Right atrium auricular region (tissue), 2 donors: ENCODE data around the gene MLXIP. TPM values are rescaled to one million over a fixed set of nuclear protein-coding genes. Genes with fewer than 3 reads are reported as not detected.
"Not testable (repeated sequence)": the region's sequence is repeated elsewhere in the genome, so short reads cannot be mapped to it uniquely, and the experiment has no call there.

Source experiments
- DNase-seq: peaks from one replicate; pipeline ENCODE4 v3.0.0-alpha.2; 2019; ENCODE audit warnings: low spot score
- H3K27ac ChIP-seq, 2 donors: fragments of 200-600 bp; sonication (generic); 1 replicate in 1 of 2; 2 replicates in 1 of 2; pipeline ENCODE4 v1.5.1; 2016 to 2019
- H3K27me3 ChIP-seq, 2 donors: fragments of 200-600 bp; sonication (generic); one replicate each; pipeline versions ENCODE4 v1.5.1 to v1.6.0; 2017 to 2019
- H3K36me3 ChIP-seq: fragments of 200-600 bp; sonication (generic); one replicate; pipeline ENCODE4 v1.5.1; 2016
- H3K4me1 ChIP-seq, 2 donors: fragments of 200-600 bp; sonication (generic); one replicate each; pipeline versions ENCODE4 v1.5.1 to v1.6.0; 2017 to 2019
- H3K4me3 ChIP-seq, 2 donors: fragments of 200-600 bp; sonication (generic); 1 replicate in 1 of 2; 2 replicates in 1 of 2; pipeline ENCODE4 v1.5.1; 2017 to 2019; ENCODE audit warnings: mild to moderate bottlenecking in 1 of 2, moderate library complexity in 1 of 2
- H3K9me3 ChIP-seq, 2 donors: fragments of 200-600 bp; sonication (generic); one replicate each; pipeline ENCODE4 v1.5.1; 2019
- total RNA-seq, 2 donors: library from RNA; depleted of rRNA; stranded (reverse); fragments of >200 nt; gene quantifications; one replicate each; pipeline ENCODE4 v1.1.0, GENCODE V29; 2016
- TF ChIP-seq, protein P1 (sequence below), 2 donors: fragments of 200-600 bp; sonication (generic); IDR thresholded peaks; one replicate each; pipeline ENCODE4 v1.5.1; 2019; ENCODE audit warnings: antibody characterized with exemption in 2 of 2

The MLXIP gene
- total RNA-seq, 2 donors from 2014 or later, result 14.2 to 24.1 TPM

DNA sequence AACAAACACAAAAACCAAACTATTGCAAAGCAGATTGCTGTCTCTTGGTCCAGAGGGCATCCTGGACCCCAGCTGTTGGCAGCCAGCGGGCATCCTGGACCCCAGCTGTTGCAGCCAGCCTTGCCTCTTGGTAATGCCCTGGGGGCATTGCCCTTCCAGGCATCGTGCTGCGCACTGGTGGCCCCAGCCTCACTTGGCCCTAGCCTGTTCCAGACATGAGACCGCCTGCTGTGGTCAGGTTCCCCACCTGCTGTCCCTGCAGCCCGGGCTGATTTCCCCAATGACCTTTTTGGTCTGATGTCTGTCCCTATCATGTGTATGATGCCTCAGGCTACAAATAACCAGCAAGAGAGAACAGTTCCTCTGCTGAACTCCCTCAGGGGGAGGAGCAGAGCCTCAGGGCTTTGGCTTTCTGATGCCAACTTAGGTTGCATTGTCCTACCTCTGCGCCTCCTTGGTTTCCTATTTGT is 20.8 kb downstream of the MLXIP start:
- no peak for DNase-seq
- Histone ChIP-seq H3K36me3 (no peaks in the 10 kb centered on the region), H3K4me1 (peaks cover 0 to 74% of the 10 kb centered on the region in 2 donors), H3K27me3 (no peaks in the 10 kb centered on the region), H3K27ac (peak overlapping the region; percentile 87 to 96), H3K4me3 (no peak overlapping the region), H3K9me3 (no peaks in the 10 kb centered on the region)
- TF ChIP-seq, protein P1, sequence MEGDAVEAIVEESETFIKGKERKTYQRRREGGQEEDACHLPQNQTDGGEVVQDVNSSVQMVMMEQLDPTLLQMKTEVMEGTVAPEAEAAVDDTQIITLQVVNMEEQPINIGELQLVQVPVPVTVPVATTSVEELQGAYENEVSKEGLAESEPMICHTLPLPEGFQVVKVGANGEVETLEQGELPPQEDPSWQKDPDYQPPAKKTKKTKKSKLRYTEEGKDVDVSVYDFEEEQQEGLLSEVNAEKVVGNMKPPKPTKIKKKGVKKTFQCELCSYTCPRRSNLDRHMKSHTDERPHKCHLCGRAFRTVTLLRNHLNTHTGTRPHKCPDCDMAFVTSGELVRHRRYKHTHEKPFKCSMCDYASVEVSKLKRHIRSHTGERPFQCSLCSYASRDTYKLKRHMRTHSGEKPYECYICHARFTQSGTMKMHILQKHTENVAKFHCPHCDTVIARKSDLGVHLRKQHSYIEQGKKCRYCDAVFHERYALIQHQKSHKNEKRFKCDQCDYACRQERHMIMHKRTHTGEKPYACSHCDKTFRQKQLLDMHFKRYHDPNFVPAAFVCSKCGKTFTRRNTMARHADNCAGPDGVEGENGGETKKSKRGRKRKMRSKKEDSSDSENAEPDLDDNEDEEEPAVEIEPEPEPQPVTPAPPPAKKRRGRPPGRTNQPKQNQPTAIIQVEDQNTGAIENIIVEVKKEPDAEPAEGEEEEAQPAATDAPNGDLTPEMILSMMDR (IDR thresholded peaks at IDR 0.05), result no peak

DNA sequence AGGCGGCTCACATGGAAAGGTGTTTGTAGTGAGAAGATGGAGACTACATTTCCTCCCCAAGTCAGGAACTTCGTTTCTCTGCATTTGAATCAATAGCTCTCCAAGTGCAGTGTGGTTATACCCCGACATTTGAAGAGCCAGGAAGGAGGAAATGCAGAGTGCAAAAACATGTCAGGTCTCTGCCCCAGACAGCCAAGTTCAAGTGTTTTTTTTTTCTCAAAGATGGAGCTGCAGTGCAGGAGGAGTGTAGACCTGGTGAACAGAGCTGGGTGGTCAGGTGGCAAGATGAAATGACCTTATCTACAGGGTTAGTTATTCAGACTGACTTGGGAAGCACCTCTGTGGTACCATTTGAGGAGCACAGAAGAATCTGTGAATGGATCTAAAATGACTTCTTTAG is 21.3 kb downstream of the MLXIP start:
- H3K4me3 ChIP-seq, result no peak overlapping the region
- no peak for DNase-seq

DNA sequence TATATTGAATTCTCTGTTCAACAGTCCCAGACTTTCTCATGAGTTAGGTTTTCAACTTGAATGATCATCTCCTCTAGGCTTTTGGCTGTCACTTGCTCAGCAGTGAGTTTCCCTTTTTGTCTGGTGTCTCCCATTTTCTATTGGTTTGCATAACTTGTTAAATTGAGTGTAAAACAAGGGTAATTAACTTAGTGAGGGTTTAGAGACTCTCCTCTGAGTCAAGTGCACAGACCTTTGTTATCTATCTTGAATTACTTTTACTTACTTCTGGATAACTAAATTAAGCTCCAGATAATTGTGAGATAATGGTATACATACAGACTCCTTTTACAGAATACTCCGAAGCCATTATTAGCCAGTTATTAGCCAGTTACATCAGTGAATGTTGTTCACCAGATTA is 22.0 kb downstream of the MLXIP start:
- Histone ChIP-seq H3K4me1 (peaks cover 0 to 71% of the 10 kb centered on the region in 2 donors), H3K4me3 (no peak overlapping the region), H3K36me3 (no peaks in the 10 kb centered on the region), H3K27ac (peak overlapping the region in 1 of 2 donors; percentile 96), H3K9me3 (no peaks in the 10 kb centered on the region), H3K27me3 (no peaks in the 10 kb centered on the region)
- TF ChIP-seq, protein P1 (IDR thresholded peaks at IDR 0.05), result no peak
- DNase-seq, result no peak

More for the DNA sequence above, 21.3 kb downstream of the MLXIP start:
- H3K27me3 ChIP-seq, result no peaks in the 10 kb centered on the region
- no peaks in the 10 kb centered on the region for H3K36me3 ChIP-seq
- TF ChIP-seq, protein P1 (IDR thresholded peaks at IDR 0.05), result no peak
- H3K27ac ChIP-seq, result peak overlapping the region; percentile 87 to 96
- H3K4me1 ChIP-seq, result peaks cover 0 to 71% of the 10 kb centered on the region in 2 donors
- no peaks in the 10 kb centered on the region for H3K9me3 ChIP-seq

DNA sequence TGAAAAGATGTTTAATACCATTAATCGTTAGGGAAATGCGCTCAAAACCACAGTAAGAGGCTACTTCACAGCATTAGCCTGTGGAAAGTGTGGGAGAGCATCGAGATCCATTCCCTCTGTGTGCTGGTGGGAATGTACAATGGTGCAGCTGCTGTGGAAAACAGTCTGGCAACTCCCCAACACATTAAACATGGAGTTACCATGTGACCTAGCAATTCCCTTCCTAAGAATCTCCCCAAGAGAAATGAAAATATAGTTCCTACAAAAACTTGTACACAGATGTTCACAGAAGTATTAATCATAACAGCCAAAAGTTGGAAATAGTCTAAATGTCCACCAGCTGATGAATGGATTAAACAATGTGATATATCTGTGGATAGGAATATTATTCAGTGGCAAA is 23.8 kb downstream of the MLXIP start:
- no peak for DNase-seq

DNA sequence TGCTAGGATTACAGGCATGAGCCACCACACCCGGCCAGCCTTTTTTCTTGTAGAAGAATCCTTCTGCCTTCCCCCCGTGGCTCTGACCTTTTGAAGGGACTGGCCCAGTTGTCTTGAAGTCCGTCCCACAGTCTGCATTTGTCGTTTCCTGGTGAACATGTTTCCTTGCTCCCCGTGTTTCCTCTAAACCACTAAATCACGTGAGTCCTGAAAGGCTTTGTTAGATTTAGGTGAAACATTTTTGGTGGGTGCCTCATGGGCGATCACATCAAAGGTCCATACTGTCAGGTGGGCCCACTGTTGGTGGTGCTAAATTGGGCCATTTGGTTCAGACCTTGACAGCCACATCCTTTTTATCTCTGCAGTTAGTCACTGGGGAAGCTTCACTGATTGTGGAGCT is 26.3 kb downstream of the MLXIP start:
- no peaks in the 10 kb centered on the region for H3K27me3 ChIP-seq
- no peak overlapping the region for H3K27ac ChIP-seq
- TF ChIP-seq, protein P1 (IDR thresholded peaks at IDR 0.05), result no peak
- H3K36me3 ChIP-seq, result no peaks in the 10 kb centered on the region
- H3K4me3 ChIP-seq, result no peak overlapping the region
- peaks cover 0 to 69% of the 10 kb centered on the region in 2 donors for H3K4me1 ChIP-seq
- no peaks in the 10 kb centered on the region for H3K9me3 ChIP-seq
- DNase-seq, result no peak

More for the DNA sequence above, 23.8 kb downstream of the MLXIP start:
- H3K4me3 ChIP-seq, result no peak overlapping the region
- no peaks in the 10 kb centered on the region for H3K27me3 ChIP-seq
- no peak overlapping the region for H3K27ac ChIP-seq
- no peaks in the 10 kb centered on the region for H3K36me3 ChIP-seq
- H3K9me3 ChIP-seq, result no peaks in the 10 kb centered on the region
- H3K4me1 ChIP-seq, result peaks cover 0 to 72% of the 10 kb centered on the region in 2 donors
- TF ChIP-seq, protein P1 (IDR thresholded peaks at IDR 0.05), result no peak

DNA sequence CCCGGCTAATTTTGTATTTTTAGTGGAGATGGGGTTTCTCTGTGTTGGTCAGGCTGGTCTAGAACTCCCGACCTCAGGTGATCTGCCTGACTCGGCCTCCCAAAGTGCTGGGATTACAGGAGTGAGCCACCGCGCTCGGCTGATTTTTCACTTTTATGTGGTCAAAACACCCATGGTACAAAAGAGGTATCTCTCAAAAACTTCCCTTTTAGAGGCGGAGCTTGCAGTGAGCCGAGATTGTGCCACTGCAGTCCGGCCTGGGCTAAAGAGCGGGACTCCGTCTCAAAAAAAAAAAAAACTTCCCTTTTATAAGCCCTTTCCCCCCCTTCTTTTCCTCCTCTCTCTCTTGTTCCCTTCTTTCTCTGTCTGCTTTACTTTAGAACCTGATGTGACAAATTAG is 26.9 kb downstream of the MLXIP start:
- not testable (repeated sequence) for DNase-seq, H3K4me3 ChIP-seq, H3K27me3 ChIP-seq, H3K27ac ChIP-seq, H3K9me3 ChIP-seq, H3K36me3 ChIP-seq
- H3K4me1 ChIP-seq, result peaks cover 0 to 66% of the 10 kb centered on the region in 2 donors
